HUDEP-2 (cell line): ENCODE results near the gene PDZK1.
"Not testable (repeated sequence)": the region's sequence is repeated elsewhere in the genome, so short reads cannot be mapped to it uniquely, and the experiment has no call there.

Source experiments
- DNase-seq, 76 experiments: peaks; one replicate each; lab custom pipeline; 2025; ENCODE audit not compliant: unreplicated experiment in 76 of 76; lab: John Stamatoyannopoulos, UW

The PDZK1 gene

DNA sequence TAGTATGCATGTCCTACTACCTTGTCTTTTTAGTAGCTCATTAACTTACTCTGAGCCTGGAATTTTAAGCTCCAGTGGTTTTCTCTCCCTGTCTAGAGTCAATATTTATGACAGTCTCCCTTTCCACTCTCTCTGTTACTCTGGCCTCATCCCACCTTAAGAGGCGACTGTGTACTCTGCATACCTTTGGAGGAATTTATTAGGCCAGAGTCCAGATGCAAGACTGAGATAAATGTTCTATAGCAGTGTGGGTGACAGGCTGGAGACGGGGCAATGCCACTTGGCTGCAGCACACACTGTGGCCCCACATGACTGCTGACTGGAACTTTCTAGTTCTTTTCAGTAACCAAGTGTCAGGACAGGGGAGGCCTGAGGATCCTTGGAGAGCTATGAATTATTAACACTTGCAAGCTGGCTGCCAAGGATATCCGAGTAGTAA is 4.1 kb upstream of the PDZK1 start:
- no peak for DNase-seq

DNA sequence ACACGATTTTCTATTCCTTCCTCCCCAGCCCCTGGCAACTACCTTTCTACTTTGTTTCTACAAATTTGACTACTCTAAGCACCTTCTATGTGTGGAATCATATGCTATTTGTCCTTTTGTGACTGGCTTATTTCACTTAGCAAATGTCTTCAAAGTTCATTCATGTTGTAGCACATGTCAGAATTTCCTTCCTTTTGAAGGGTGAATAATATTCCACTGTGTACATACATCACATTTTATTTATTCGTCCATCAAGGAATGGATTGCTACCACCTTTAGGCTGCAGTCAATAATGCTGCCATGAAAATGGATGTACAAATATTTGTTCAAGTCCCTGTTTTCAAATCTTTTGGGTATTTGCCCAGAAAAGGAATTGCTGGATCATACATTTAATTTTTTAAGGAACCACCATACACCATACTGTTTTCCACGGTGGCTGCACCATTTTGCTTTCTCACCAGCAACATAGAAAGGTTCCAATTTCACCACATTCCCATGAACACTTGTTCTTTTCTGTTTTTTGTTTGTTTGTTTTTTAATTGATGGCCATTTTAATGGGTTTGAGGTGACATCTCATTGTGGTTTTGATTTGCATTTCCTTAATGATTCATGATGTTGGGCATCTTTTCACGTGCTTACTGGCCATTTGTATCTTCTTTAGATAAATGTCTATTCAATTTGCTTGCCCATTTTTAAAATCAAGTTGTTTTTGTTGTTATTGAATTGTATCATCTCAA is 3.3 kb upstream of the PDZK1 start:
- DNase-seq, result no peak

DNA sequence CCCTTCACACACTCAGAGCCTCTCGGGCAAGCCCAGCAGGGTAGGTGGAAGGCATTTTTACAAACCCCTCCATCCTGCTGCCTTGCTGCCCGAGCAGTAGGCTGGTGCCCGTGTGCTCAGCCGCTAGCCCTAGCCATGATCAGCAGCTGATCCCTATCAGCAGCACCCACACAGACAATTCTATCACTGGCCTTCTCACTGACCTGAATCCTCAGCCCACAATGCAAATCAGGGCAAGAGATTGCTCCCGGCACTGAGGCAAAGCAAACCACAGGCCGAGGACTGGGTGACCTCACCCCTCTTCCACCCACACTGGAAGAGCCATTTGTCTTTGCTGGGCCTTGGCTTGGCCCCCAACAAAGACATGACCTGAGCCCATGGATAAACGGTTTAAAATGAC is 895 bp upstream of the PDZK1 start:
- DNase-seq, result peak in 1 of 76 experiments; percentile 3

DNA sequence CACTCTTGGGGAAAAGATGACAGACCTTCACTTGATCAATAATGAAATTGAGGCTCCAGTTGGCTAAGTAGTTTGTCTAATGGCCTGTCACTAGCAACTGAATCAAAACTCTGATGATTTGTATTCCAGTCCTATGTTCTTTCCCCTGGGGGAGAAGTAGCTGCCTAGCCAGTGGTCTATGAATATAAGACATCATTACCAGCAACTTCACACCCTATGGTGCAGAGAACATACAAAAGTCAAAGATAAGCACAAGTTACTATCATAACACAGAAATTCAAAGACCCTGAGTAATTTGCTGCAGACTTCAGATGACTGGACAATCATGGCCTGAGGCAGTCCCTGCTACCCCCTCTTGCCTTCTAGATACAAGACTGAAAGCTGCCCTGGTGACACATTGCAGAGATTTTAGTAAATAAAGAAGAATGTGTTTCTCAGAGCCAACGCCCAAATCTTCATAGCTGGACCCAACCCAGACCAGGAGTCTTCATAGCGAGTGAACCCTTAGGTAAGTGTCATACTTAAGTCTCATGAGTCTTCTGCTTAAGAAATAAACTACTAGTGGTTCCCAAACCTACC is 993 bp downstream of the PDZK1 start:
- DNase-seq, result no peak

DNA sequence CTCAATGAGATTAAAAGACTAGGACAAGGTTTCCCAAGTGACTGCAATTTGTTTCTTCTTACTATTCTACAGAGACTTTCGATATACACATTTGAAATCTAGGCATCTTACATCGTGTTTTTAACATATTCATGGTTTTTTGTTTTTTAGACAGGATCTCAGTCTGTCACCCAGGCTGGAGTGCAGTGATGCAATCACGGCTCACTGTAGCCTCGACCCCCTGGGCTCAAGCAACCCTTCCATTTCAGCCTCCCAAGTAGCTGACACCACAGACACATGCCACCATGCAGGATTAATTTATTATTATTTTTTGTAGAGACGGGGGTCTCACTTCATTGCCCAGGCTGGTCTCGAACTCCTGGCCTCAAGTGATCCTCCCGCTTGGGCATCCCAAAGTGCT is 1.5 kb downstream of the PDZK1 start:
- DNase-seq, result no peak

DNA sequence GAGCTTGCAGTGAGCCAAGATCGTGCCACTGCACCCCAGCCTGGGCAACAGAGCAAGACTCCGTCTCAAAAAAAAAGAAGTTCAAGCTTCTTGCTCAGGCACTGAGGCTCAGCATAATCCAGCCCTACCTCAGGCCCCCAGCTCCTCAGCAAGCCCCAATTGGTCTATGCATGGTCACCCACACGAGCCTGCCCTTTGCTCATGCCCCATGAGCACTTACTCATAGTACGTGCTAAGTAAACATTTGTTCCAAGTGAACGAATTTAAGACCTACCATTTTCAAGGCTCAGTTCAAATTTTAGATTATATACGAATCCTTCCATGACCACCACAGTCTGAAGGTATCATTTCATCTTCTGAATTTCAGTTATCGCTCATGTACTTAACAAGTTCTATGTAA is 4.3 kb downstream of the PDZK1 start:
- DNase-seq, result no peak

DNA sequence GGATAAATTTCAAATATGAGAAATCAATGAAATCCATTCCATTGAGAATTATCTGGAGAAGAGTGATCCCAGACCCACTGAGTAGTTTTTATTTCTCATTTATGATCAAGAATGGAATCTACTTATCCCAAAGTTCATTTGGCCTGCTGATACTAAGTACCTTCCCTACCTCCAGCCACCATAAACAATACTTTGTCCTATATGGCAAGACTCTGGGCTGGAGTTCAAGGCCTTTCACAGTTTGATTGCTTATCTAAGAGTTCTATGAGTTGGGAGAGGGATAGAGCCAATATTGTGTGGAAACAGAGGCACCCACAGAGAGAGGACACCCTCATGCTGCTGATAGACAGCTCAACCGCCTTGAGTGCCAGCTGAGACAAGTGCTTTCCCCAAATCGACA is 5.1 kb downstream of the PDZK1 start:
- DNase-seq, result no peak

DNA sequence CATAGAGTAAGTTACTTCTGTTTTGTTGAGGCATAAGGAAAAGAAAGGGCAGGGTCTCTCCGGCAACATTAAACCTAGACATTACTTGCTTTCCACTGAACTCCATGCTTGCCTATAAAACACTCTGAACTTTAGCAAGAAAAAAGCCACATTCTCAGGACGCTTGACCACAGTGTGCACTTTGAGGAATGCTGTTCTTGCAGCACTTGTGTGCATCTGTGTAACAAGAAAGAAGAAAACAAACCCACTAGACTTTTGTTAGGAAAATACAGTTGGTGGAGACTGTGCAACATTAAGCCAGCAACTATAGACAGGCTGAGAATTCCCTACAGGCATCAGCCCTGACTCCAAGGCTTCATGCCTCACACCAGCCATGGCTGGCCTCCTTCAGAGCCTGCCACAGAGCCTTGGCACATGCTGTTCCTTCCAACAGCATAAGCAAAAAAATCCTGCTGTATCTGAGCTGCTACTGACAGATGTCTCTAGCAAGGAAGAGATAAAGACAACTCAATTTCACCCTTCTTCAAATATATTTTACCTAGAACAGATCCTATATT is 5.8 kb downstream of the PDZK1 start:
- DNase-seq, result no peak

DNA sequence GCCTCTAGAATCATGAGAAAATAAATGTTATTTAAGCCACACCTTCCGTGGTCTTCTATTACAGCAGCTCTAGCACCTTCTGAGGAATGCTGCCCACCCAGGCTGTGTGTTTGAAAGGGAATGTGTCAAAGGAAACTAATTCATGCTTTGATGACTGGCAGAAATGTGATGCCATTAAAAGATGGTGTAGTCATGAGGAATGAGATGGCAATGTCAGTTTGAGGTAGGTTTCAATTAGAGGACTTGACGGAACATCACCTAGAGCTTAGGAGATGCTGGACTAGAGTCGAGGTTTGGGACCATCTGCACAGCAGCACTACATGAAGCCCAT is 10.6 kb downstream of the PDZK1 start:
- DNase-seq, result no peak

DNA sequence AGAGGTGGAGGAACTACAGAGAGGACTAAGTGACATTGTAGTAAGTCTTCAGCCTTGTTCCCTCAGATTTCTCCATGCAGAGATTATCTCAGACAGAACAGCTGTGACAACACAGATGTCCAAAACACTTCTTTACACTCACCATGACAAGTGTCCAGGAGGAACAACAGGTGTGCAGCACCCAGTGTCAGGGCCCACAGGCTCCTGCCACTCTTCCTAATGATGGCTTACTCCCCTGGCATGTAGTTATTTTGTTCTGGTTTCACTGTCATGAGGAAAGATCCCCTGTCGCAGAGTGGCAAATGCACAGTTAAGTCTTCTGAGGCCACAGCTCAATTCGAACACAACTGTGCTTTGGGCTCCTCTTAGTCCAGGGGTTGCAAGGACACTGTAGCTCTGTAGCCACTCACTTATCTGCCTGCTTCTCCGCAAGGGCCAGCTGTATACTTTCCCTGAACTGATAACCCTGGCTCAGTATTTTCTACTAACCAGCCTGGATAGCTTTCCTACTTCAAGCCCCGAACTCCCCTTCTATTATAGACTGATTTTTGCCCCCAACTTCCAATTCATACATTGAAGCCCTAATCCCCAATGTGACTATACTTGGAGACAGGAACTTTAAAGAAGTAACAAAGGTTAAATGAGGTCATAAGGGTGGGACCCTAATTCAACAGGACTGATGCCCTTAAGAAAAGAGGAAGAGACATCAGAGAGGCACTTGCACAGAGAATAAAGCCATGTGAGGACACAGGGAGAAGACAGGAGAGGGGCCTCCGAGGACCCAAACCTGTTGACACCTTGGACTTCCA is 11.1 kb downstream of the PDZK1 start:
- DNase-seq, result no peak

DNA sequence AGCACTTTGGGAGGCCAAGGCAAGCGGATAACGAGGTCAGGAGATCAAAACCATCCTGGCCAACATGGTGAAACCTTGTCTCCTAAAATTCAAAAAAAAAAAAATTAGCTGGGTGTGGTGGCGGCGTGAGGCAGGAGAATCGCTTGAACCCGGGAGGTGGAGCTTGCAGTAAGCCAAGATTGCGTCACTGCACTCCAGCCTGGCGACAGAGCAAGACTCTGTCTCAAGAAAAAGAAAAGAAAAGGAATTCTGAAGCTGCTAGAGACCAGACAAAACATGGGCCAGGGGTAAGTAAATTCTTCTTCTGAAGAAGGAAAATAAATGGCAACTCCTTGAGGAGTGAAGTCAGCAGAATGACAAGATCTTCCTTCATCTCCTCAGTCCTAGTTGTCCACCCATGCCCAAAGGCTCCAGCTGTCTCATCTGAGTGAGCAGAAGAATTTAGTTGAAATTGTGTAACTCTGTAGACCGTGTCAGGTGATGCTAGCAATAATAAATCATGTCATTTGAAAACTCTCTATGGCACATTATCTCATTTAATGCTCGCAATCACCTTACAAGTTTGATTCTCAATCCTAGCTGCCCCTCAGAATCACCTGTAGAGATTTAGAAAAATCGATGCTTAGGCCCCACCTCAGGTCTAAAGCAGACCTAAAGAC is 14.3 kb downstream of the PDZK1 start:
- no peak for DNase-seq

DNA sequence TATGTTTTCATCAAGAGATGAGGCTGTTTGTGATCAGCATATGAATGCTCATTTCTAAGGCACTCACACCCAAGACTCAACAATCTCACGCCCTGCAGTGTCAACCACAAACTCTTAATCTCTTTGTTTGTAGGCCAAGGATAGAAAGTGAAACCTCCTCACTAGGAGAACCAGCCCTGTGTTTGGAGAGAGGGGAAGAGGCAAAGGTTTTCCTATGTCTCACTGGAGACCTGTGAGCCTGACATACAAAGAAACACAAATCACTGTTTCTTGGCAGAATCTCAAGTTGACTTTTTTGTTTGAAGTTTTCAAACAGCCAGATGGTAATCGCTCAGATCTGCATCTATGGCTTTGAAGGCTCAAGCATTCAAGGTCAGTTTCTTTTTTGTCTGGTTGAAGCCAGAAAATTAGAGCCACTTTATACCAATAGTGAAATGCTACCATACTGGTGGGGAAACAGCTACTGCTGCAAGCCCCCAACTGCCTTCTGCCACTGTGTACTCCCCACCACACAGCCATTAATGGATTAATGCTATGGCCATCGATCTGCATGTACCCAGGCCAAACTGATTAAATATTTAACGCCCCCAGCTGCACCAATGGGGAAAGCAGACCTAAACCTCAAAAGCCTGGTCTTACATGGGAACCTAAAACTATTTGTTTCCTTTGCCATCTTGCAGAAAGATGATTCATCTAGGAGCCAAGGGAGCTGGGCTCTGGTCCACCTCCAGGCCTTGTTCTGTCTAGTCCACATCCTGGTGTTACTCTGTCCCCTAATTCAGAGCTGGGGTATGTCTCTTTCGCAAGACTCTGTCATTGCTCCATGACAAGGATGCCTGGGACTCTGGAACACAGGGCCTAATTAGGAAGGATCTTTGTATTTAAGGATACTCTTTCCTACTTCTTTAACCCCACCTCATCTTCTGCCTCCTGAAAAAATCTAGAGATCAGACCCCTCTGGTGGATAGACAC is 16.3 kb downstream of the PDZK1 start:
- DNase-seq, result peak in 12 of 76 experiments; percentile 9 to 43 (median 20)

DNA sequence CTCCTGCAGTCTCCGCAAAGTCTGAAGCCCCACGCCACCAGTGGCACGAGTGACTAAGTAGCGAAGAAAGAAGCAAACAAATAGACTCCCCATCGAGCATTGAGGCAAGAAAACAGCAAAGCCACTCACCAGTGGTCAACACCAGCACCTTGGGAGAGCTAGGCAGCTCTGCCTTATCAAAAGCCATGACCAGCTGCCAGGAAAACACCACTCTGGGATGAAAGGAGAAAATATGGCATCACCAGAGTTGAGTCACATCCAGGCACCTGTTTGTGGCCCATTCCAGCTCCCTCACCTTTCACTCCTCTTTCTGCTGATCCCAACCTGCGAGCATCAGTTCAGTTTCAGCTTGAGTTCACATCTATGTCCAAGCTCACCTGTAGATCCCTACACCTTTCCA is 17.2 kb downstream of the PDZK1 start:
- no peak for DNase-seq

DNA sequence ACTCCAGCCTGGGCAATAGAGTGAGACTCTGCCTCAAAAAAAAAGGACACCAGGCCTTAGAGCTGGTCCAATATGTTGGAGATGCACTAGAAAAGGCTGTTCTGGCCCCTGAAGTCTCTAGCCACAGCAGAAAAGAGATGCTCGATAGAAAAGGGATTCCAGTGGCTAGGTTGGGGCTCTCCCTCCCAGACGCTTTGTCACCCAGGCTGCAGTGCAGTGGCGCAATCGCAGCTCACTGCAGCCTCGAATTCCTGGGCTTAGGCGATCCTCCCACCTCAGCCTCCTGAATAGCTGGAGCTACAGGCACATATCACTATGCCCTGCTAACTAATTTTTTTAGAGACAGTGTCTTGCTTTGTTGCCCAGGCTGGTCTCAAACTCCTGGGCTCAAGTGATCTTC is 18.2 kb downstream of the PDZK1 start:
- DNase-seq, result no peak

DNA sequence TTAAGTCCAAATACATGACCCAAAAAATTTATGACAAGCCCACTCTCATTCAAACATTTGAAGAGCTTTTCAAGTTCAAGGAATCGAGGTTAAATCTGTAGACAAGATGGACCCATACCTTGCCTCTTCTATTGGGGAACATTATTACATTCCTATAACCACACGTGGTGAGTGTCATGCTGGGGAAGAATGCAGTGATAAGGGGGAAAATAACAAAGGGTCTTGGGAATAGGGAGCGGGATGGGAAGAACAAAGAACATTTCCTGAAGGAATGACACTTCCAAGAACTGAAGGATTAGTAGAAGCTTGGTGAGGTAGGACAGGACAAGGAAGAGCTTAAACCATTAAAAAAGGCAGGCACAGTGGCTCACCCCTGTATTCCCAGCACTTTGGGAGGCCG is 18.8 kb downstream of the PDZK1 start:
- DNase-seq, result no peak

DNA sequence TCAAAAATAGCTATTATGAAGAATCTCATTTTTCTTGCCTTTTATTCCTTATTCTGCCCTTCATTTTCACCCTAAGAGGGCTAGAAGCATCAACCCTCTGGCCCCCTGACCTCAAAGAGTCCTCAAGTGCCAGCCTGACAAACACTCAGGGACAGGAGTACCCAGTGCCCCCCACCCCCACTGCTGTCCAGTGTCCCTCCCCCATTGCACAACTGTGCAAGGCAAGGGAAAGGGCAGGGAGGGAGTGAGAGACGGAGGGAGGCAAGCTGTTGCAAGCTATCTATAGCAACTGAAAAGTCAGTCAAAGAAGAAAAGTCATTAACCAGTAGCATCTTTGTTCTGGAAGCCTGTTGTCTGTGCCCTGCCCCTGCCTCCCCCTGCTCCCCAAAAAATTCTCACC is 21.1 kb downstream of the PDZK1 start:
- DNase-seq, result not testable (repeated sequence)

DNA sequence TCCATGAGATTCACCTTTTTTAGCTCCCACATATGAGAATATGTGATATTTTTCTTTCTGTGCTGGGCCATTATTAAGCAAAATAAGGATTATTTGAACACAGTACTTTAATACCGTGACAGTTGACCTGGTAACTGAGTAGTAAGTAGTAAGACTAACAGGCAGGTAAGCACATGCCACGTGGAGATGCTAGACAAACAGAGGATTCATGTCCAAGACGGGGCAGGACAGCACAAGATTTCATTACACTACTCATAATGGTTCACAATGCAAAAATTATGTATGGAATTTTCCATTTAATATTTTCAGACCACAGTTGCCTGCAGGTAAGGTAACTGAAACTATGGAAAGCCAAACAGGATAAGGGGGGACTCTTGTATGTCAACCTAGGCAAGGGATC is 22.3 kb downstream of the PDZK1 start:
- not testable (repeated sequence) for DNase-seq

DNA sequence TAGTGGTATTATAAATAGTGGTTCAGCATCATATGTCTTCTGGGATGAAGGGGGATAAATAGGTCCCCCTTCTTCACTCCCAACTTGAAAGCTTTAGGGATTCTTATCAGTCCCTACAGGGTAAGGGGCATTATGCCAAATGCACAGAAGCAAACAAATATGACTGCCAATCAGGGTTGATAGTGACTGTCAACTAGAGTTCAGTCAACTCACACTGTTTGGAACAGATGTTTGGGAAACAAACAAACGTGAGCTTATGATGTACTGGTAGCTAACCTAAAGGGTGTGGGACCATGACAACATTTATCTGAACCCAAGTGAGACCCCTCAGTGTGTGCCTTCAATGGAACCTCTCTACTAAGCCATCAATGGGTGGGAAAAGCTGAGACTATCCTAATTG is 34.0 kb downstream of the PDZK1 start:
- not testable (repeated sequence) for DNase-seq

DNA sequence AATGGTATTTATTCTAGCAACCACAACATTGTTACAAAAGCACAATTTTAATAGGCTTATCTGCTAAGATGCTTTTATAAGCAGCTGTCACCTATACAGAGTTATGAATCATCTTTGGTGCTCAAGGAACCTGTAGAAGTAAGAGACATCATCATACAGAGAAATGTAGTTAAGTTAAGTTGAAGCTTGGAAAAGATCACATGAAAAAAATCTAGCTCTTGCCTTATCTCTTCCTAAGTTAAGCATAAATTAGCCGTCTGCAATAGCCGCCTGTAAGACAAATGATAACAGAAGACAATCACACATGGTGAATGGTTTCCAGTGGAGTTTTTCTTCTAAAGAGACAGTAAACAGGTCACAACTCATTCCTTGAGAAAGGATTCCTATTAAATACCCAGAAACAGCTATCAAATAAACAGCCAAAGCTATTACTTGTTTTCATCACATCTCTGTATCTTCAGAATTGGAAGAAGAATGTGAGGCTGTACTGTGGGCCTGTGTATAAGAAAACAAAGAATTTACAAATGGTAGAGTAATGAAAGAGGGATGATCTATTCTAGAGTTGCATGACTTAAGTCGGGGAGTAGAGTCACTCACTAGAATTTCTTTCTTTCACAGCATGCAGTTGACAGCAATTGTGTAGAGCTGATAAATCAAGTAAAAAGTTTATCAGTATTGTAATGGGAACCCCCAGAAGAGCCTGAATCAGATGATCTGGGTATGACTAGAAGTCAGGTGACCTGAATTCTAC is 36.0 kb downstream of the PDZK1 start:
- DNase-seq, result not testable (repeated sequence)
